ENCODE data around the gene COA8.
A peak's percentile ranks its signal among the peaks of the same experiment; 100 is the strongest.

DNA sequence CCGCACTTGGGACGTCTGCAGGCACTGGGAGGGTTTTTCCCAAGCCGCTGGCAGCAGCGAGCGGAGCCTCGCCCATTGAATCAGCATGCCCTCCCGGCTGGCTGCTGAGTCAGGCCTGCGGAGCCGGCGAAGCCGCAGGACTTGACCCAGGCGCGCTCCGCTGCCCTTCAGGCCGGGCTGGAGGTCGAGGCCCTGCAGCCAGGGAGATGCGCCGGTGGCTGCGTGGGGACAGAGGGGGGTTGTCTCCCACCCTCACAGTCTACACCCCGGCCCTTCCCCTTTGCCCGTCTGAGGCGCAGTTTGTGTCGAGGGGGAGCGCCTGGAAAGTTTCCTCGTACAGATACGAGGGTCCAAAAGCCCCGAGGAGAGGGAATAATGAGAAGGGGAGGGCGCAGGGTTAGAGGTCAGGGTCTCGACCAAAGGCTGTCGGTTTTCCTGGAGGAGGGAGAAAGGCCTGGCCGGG is 65.5 kb downstream of the COA8 start:
- TF ChIP-seq, protein P1, sequence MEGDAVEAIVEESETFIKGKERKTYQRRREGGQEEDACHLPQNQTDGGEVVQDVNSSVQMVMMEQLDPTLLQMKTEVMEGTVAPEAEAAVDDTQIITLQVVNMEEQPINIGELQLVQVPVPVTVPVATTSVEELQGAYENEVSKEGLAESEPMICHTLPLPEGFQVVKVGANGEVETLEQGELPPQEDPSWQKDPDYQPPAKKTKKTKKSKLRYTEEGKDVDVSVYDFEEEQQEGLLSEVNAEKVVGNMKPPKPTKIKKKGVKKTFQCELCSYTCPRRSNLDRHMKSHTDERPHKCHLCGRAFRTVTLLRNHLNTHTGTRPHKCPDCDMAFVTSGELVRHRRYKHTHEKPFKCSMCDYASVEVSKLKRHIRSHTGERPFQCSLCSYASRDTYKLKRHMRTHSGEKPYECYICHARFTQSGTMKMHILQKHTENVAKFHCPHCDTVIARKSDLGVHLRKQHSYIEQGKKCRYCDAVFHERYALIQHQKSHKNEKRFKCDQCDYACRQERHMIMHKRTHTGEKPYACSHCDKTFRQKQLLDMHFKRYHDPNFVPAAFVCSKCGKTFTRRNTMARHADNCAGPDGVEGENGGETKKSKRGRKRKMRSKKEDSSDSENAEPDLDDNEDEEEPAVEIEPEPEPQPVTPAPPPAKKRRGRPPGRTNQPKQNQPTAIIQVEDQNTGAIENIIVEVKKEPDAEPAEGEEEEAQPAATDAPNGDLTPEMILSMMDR (IDR thresholded peaks at IDR 0.05): no peak
- TF ChIP-seq POLR2A (IDR thresholded peaks at IDR 0.05): peak; percentile 76 to 83
